Left ventricle myocardium inferior (tissue), 1 donor: ENCODE results near the gene NPEPPS. TPM values are rescaled to one million over a fixed set of nuclear protein-coding genes. Genes with fewer than 3 reads are reported as not detected.
A peak's percentile ranks its signal among the peaks of the same experiment; 100 is the strongest.

Experiments
- DNase-seq: peaks from one replicate; pipeline ENCODE4 v3.0.0-alpha.2; 2020
- H3K27ac ChIP-seq: fragments of 200-600 bp; replicated peaks from 2 replicates; pipeline ENCODE4 v1.8.0; 2021
- H3K27me3 ChIP-seq: fragments of 200-600 bp; 2 replicates; pipeline ENCODE4 v1.8.0; 2021; ENCODE audit warnings: low read depth
- H3K36me3 ChIP-seq: fragments of 200-600 bp; 2 replicates; pipeline ENCODE4 v1.8.0; 2021
- H3K4me1 ChIP-seq: fragments of 200-600 bp; 2 replicates; pipeline ENCODE4 v1.8.0; 2021
- H3K4me3 ChIP-seq: fragments of 200-600 bp; 2 replicates; pipeline ENCODE4 v1.8.0; 2021; ENCODE audit warnings: mild to moderate bottlenecking, moderate library complexity
- H3K9me3 ChIP-seq: fragments of 200-600 bp; replicated peaks from 2 replicates; pipeline ENCODE4 v1.8.0; 2021
- intact Hi-C: fragments of 100-400 bp; cut with micrococcal nuclease; formaldehyde crosslinking; loops from one replicate; pipeline ENCODE4 v1.11.0; 2022
- total RNA-seq: library from RNA; stranded (reverse); fragmentation: NEBNext Ultra II Directional; extraction: Animal tissue kit (Norgen Biotek cat#: 25700); gene quantifications from one replicate; pipeline ENCODE4 v1.2.1, GENCODE V29; 2021
- TF ChIP-seq, protein P1 (sequence below): fragments of 200-600 bp; IDR thresholded peaks from 2 replicates; pipeline ENCODE4 v1.8.0; 2021; ENCODE audit warnings: antibody characterized with exemption, mild to moderate bottlenecking, borderline replicate concordance
- donor health status: DM: no; HTN: yes; CAD: no; lungs with severe emphysema.

The NPEPPS gene
- total RNA-seq, 1 donor from 2014 or later: 72.1 TPM

DNA sequence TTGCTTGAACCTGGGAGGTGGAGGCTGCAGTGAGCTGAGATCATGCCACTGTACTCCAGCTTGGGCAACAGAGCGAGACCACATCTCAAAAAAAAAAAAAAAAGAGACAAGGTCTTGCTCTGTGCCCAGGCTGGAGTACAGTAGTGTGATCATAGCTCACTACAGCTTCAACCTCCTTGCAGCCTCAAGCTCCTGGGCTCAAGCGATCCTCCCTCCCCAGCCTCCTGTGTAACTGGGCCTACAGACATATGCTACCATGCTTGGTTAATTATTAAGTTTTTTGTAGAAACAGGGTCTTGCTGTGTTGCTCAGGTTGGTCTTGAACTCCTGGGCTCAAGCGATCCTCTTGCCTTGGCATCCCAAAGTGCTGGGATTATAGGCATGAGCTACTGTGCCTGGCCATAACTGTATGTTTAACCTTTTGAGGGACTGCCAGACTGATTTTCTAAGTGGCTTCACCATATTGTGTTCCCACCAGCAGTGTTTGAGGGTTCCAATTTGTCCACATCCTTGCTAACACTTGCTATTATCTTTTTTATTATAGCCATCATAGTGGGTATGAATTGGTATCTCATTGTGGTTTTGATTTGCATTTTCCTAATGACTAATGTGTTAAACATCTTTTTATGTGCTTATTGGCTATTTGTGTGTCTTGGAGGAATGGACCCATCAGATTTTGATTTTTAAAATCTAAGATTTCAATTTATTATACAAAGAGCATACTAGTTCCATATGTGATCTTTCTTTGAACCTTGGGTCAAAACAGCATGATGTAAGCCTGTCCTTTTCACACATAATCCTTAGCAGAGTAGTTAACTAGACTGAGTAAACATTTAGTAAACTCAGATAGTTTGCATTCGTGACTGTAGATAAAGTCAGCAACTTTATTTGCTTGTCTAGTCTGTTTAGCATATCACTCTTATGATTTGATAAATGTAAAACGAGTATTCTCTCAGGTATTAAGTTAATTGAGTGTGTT is 80.8 kb downstream of the NPEPPS start:
- H3K27ac ChIP-seq: no peak overlapping the region

DNA sequence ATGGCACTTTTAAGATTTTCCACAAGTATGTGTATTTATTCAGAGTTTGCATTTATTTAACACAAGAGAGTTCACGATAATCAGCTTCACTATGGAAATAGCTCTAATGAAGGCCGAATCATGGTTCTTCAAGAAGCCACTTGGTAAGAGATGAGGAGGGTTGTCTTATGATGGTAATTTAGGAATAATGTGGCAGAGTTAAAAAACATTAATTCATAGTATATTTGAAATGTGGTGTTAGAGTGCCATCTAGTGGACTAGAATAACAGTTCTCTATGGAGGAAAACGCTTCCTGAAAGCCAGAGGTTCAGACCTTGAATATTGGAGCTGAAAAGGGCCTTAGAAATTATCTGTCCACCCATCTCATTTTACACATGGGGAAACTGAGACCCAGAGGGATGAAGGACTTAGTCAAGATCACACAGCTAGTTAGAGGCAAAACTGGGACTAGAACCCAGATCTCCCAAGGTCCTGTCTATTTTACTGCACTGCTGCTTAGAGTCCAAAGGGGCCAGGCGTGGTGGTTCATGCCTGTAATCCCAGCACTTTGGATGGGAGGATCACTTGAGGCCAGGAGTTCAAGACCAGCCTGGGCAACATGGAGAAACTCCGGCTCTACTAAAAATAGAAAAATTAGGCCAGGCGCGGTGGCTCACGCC is 85.0 kb downstream of the NPEPPS start:
- Histone ChIP-seq H3K36me3 (peaks cover 86% of the 10 kb centered on the region), H3K27me3 (no peaks in the 10 kb centered on the region), H3K4me1 (peaks cover 28% of the 10 kb centered on the region), H3K4me3 (no peak overlapping the region), H3K27ac (no peak overlapping the region), H3K9me3 (no peaks in the 10 kb centered on the region)
- intact Hi-C loops: loop anchor here (10.0 kb wide), 1 partner anchor 381 kb away; no protein-coding TSS in a partner anchor
- TF ChIP-seq, protein P1, sequence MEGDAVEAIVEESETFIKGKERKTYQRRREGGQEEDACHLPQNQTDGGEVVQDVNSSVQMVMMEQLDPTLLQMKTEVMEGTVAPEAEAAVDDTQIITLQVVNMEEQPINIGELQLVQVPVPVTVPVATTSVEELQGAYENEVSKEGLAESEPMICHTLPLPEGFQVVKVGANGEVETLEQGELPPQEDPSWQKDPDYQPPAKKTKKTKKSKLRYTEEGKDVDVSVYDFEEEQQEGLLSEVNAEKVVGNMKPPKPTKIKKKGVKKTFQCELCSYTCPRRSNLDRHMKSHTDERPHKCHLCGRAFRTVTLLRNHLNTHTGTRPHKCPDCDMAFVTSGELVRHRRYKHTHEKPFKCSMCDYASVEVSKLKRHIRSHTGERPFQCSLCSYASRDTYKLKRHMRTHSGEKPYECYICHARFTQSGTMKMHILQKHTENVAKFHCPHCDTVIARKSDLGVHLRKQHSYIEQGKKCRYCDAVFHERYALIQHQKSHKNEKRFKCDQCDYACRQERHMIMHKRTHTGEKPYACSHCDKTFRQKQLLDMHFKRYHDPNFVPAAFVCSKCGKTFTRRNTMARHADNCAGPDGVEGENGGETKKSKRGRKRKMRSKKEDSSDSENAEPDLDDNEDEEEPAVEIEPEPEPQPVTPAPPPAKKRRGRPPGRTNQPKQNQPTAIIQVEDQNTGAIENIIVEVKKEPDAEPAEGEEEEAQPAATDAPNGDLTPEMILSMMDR: peak; percentile 79
- no peak for DNase-seq

More for the DNA sequence above, 80.8 kb downstream of the NPEPPS start:
- TF ChIP-seq, protein P1: no peak
- no peaks in the 10 kb centered on the region for H3K9me3 ChIP-seq
- H3K27me3 ChIP-seq: no peaks in the 10 kb centered on the region
- H3K36me3 ChIP-seq: peaks cover 77% of the 10 kb centered on the region
- intact Hi-C loops: loop anchor here (10.0 kb wide), 1 partner anchor 377 kb away; no protein-coding TSS in a partner anchor
- no peak overlapping the region for H3K4me3 ChIP-seq
- DNase-seq: no peak
- H3K4me1 ChIP-seq: no peaks in the 10 kb centered on the region

DNA sequence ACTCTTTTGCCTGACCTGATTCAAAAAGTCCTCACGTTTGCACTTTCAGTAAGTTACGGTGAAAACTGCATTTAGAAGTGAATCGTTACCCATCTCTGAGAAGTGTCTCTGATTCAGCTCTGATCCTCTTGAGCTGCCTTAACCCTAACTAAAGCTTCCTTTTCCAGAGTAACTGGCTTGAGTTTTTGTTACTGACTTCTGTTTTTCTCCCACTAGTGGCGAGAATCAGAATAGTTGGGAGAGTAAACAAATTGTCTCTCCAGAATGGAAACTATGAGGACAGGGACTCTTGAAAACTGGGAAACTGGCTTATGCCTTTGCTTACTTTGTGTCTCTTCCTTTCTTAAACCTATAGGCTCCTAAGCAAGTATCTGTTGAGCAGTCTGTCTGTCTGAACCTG is 87.5 kb downstream of the NPEPPS start:
- Histone ChIP-seq H3K9me3 (no peaks in the 10 kb centered on the region), H3K27ac (peak overlapping the region; percentile 41), H3K4me1 (peaks cover 49% of the 10 kb centered on the region), H3K36me3 (peaks cover 77% of the 10 kb centered on the region), H3K27me3 (no peaks in the 10 kb centered on the region), H3K4me3 (no peak overlapping the region)
- intact Hi-C loops: loop anchor here (10.0 kb wide), 1 partner anchor 384 kb away; no protein-coding TSS in a partner anchor
- TF ChIP-seq, protein P1: peak; percentile 14
- DNase-seq: no peak

DNA sequence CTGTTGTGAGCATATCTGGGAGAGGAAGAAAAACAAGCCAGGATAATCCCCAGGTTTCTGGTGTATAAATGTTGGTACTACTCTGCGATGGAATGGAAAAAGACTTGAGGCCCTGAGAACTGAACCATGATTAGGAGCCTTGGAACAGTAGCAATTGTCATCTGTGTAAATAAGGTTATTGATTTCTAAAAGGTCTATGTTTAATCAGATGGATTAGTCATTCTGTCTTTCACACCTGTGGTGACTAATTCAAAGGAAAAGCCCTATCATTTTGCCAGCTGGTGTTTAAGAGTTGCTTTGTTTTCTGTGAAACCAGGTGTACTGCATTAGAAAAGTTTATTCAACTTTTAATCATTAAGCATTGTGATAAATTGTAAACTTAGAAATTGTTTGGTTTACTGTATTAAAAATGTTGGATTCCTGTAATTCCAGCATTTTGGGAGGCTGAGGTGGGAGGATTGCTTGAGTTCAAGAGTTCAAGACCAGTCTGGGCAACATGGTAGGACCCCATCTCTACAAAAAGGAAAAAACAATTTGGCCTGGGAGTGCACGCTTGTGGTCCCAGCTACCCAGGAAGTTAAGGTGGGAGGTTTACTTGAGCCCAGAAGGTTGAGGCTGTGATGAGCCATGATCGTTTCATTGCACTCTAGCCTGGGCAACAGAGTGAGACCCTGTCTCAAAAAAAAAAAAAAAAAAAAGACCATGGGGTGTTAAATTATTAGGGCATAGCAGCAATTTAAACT is 89.8 kb downstream of the NPEPPS start:
- TF ChIP-seq, protein P1: no peak
- no peak for DNase-seq
- no peak overlapping the region for H3K4me3 ChIP-seq
- peaks cover 71% of the 10 kb centered on the region for H3K36me3 ChIP-seq
- H3K27me3 ChIP-seq: no peaks in the 10 kb centered on the region
- H3K4me1 ChIP-seq: peaks cover 49% of the 10 kb centered on the region
- intact Hi-C loops: no loop called here
- H3K27ac ChIP-seq: peak overlapping the region; percentile 47
- H3K9me3 ChIP-seq: no peaks in the 10 kb centered on the region
